HL-60 (cell line): Measurements from ENCODE around the gene SUPT5H.
A peak's percentile ranks its signal among the peaks of the same experiment; 100 is the strongest.

Experiments used
- DNase-seq, 2 experiments: peaks; one replicate each; pipeline ENCODE4 v3.0.0-alpha.2; 2010 to 2020; ENCODE audit warnings: low read depth in 1 of 2, low spot score in 1 of 2
- H3K27ac ChIP-seq: fragments of 250-450 bp; sonication (Bioruptor Pico); replicated peaks from 2 replicates; pipeline ENCODE4 v1.5.1; 2020; ENCODE audit warnings: mild to moderate bottlenecking, moderate library complexity
- H3K27me3 ChIP-seq: fragments of 250-450 bp; sonication (Bioruptor Pico); 2 replicates; pipeline ENCODE4 v1.5.1; 2021; ENCODE audit warnings: mild to moderate bottlenecking, moderate library complexity; ENCODE audit not compliant: insufficient read depth, poor library complexity, severe bottlenecking
- H3K4me3 ChIP-seq: replicated peaks from 2 replicates; pipeline ENCODE4 v1.5.1; 2011; ENCODE audit warnings: mild to moderate bottlenecking, control low read depth, low read length; ENCODE audit not compliant: insufficient read depth
- GABPA ChIP-seq: IDR thresholded peaks from 2 replicates; pipeline ENCODE4 v1.6.1; 2012; ENCODE audit warnings: low read depth
- POLR2AphosphoS5 ChIP-seq: IDR thresholded peaks from 2 replicates; pipeline ENCODE4 v1.6.1; 2012; ENCODE audit warnings: low read depth
- SPI1 ChIP-seq: IDR thresholded peaks from 2 replicates; pipeline ENCODE4 v1.6.1; 2012; ENCODE audit warnings: low read depth, mild to moderate bottlenecking, borderline replicate concordance
- long read RNA-seq: library from polyadenylated mRNA; unstranded; transcript quantifications from one replicate; pipeline ENCODE4 v2.0.0, GENCODE V29; 2020
- TF ChIP-seq, protein P1 (sequence below): IDR thresholded peaks from one replicate; pipeline ENCODE4 v1.5.1; 2011; ENCODE audit warnings: low read length, control low read depth, inconsistent platforms; ENCODE audit not compliant: insufficient read depth
- TF ChIP-seq, protein P2 (sequence below): IDR thresholded peaks from 2 replicates; pipeline ENCODE4 v1.6.1; 2012; ENCODE audit warnings: low read depth; ENCODE audit not compliant: insufficient replicate concordance

Gene SUPT5H
- long read RNA-seq, partial matches to known transcripts: 18 of 22 reads
- long read RNA-seq, other reads (novel, unspliced or antisense): 4 of 22 reads

DNA sequence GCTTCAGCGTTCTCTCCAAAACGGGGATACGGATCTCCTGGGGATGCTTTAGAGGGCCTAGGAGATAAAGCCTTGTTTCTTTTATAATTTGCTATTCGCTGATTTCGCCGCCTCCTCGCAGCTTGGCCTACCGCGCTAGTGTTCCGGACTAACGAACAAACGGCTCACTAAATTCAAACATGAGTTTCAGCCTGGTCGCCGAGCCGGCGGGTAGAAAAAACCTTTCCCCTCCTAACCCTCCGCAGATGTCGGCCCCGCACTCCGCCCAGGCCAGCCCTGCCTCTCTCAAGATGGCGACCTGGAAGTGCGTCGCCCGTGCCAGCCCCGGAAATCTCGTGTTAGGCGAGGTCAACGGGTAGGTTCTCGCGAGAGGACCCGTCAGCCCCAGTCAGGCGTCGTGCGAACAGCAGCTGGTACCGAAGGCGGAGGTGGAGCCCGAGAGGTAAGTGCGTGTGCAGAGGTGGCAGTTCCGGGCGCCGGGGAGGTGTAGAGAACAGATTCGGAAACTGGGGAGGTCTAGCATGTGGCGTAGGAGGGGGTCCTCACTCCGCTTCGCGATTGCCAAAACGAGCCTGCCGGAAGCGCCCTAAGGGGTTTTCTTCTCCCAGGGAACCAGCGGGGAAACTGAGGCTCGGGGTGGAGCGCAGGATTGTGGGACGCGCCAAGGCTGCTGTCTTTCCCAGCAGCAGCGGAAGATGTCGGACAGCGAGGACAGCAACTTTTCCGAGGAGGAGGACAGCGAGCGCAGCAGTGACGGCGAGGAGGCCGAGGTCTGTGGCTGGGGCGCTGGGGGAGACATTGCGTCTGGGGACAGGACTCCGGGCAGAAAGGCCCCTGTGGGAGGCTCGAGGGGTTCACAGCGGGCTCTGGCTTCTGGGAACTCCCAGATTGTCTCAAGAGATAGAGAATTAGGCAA is at the start of gene SUPT5H:
Gene SUPT5H (plus strand): TSS at position 387 of the 916 bp plus-strand sequence. CDS start 309 bp downstream, at position 696.
- no peaks in the 10 kb centered on the region for H3K27me3 ChIP-seq
- peak; percentile 98 to 99 for DNase-seq
- H3K27ac ChIP-seq: peak within 1 kb of the TSS; percentile 78
- peak within 1 kb of the TSS; percentile 81 for H3K4me3 ChIP-seq
- TF ChIP-seq, protein P1, sequence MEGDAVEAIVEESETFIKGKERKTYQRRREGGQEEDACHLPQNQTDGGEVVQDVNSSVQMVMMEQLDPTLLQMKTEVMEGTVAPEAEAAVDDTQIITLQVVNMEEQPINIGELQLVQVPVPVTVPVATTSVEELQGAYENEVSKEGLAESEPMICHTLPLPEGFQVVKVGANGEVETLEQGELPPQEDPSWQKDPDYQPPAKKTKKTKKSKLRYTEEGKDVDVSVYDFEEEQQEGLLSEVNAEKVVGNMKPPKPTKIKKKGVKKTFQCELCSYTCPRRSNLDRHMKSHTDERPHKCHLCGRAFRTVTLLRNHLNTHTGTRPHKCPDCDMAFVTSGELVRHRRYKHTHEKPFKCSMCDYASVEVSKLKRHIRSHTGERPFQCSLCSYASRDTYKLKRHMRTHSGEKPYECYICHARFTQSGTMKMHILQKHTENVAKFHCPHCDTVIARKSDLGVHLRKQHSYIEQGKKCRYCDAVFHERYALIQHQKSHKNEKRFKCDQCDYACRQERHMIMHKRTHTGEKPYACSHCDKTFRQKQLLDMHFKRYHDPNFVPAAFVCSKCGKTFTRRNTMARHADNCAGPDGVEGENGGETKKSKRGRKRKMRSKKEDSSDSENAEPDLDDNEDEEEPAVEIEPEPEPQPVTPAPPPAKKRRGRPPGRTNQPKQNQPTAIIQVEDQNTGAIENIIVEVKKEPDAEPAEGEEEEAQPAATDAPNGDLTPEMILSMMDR: no peak
- TF ChIP-seq GABPA: peak; percentile 33
- peak; percentile 1; the same call in 1 of the 2 replicates for TF ChIP-seq SPI1
- TF ChIP-seq, protein P2, sequence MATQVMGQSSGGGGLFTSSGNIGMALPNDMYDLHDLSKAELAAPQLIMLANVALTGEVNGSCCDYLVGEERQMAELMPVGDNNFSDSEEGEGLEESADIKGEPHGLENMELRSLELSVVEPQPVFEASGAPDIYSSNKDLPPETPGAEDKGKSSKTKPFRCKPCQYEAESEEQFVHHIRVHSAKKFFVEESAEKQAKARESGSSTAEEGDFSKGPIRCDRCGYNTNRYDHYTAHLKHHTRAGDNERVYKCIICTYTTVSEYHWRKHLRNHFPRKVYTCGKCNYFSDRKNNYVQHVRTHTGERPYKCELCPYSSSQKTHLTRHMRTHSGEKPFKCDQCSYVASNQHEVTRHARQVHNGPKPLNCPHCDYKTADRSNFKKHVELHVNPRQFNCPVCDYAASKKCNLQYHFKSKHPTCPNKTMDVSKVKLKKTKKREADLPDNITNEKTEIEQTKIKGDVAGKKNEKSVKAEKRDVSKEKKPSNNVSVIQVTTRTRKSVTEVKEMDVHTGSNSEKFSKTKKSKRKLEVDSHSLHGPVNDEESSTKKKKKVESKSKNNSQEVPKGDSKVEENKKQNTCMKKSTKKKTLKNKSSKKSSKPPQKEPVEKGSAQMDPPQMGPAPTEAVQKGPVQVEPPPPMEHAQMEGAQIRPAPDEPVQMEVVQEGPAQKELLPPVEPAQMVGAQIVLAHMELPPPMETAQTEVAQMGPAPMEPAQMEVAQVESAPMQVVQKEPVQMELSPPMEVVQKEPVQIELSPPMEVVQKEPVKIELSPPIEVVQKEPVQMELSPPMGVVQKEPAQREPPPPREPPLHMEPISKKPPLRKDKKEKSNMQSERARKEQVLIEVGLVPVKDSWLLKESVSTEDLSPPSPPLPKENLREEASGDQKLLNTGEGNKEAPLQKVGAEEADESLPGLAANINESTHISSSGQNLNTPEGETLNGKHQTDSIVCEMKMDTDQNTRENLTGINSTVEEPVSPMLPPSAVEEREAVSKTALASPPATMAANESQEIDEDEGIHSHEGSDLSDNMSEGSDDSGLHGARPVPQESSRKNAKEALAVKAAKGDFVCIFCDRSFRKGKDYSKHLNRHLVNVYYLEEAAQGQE: peak; percentile 15
- peak; percentile 99 for TF ChIP-seq POLR2AphosphoS5

DNA sequence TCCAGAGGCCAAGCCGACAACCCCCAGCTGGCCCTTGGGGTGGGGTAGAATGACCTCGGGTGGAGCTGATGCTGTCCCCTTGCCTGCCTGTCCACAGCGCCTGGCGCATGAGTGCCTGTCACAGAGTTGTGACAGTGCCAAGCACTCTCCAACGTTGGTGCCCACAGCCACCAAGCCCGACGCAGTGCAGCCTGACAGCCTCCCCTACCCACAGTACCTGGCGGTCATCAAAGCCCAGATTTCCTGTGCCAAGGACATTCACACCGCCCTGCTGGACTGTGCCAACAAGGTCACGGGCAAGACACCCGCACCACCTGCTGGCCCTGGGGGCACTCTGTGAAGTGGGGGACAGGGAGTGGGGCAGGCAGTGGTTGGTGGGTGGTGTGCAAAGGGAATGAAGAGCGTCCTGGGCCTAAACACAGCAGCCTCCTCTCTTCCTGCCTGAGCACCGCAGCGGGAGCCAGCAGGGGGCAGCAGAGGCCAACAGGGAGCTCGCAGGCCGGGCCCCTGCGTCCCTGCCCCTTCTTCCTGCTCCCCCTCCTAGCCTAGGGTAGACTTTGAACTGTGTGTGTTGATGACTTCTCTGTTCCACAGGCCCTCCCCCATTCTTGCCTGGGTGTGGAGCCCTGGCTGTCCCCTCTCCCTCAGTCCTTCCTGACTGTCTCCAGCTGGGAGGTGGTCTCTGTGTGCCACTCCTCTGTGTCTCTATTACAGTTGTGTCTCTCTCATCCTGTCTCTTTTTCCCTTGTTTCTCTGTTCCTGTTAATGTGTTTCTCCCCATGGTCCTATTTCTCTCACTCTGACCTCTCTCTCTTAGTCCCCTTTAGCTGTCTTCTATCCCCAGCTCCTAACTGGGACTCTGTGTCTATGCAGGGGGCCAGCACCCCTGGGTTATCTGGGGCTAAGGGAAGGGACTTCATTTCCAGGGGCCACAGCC is 47.8 kb upstream of the SUPT5H start:
- Histone ChIP-seq H3K4me3 (no peak overlapping the region), H3K27me3 (no peaks in the 10 kb centered on the region), H3K27ac (peak overlapping the region; percentile 86)
- DNase-seq: peak; percentile 86 to 90
- TF ChIP-seq SPI1: no peak
- TF ChIP-seq, protein P2: no peak
- TF ChIP-seq, protein P1: peak; percentile 90
- TF ChIP-seq POLR2AphosphoS5: peak; percentile 32; the same call in 1 of the 2 replicates
- TF ChIP-seq GABPA: no peak

DNA sequence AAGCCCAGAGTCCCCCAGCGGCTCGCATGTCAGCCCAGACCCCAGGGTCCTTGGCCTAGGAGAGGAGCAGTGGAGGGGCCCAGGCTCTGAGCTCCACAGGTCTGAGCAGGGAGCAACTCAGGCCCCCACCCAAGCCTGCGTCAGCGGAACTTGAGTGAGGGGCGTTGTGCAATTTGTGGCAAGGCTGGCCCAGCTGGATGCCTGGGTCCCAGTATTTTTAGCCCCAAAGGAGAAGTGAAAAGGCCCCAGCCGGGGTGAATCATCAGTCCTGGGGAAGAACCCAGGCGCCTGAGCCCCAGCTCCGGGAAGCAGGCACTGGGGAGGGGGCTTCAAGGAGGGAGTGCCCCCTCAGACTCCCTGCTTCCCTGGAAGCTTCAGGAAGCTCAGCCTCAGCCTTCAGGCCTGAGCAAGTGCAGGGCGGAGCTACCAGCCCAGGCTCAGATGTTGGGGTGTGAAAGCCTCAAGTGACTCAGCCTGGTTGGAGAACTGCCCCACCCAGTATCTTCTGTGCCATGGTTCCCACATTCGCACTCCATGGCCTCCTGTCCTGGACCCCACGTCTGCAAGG is 47.0 kb upstream of the SUPT5H start:
- Histone ChIP-seq H3K27me3 (no peaks in the 10 kb centered on the region), H3K4me3 (no peak overlapping the region), H3K27ac (peak overlapping the region; percentile 86)
- DNase-seq: peak; percentile 88 to 96
- peak; percentile 64 for TF ChIP-seq SPI1
- TF ChIP-seq, protein P2: no peak
- peak; percentile 20; the same call in 1 of the 2 replicates for TF ChIP-seq POLR2AphosphoS5
